GM19395 (cell line): ENCODE data around the gene RAP1GAP.

Experiments
- ATAC-seq: cut with Tn5 transposase; IDR thresholded peaks from one replicate; pipeline ENCODE4 v1.9.1; 2021; ENCODE audit warnings: mild to moderate bottlenecking, moderate library complexity; ENCODE audit not compliant: unreplicated experiment

The RAP1GAP gene

GRCh38 chr1:21614419-21615115, 54.6 kb downstream of the RAP1GAP start:
- no peak for ATAC-seq

- no peak for ATAC-seq
Measured at GRCh38 chr1:21613072-21613867, 55.9 kb downstream of the RAP1GAP start.

- ATAC-seq = no peak
Measured at GRCh38 chr1:21612057-21612456, 57.1 kb downstream of the RAP1GAP start.

- ATAC-seq = no peak
Measured at GRCh38 chr1:21610989-21611785, 58.0 kb downstream of the RAP1GAP start.

GRCh38 chr1:21610027-21610426, 59.1 kb downstream of the RAP1GAP start:
- ATAC-seq = no peak

- ATAC-seq = no peak
Measured at GRCh38 chr1:21608798-21609197, 60.4 kb downstream of the RAP1GAP start.

- no peak for ATAC-seq
Measured at GRCh38 chr1:21607549-21608529, 61.3 kb downstream of the RAP1GAP start.

- no peak for ATAC-seq
Measured at GRCh38 chr1:21605964-21606705, 63.0 kb downstream of the RAP1GAP start.

- ATAC-seq = no peak
Measured at GRCh38 chr1:21605012-21605715, 64.0 kb downstream of the RAP1GAP start.

- ATAC-seq = no peak
Measured at GRCh38 chr1:21604208-21604957, 64.8 kb downstream of the RAP1GAP start.

- ATAC-seq = no peak
Measured at GRCh38 chr1:21603177-21604138, 65.7 kb downstream of the RAP1GAP start.

- ATAC-seq = no peak
Measured at GRCh38 chr1:21601278-21602048, 67.7 kb downstream of the RAP1GAP start.

GRCh38 chr1:21599402-21599801, 69.8 kb downstream of the RAP1GAP start:
- ATAC-seq = no peak

GRCh38 chr1:21598904-21599303, 70.3 kb downstream of the RAP1GAP start:
- no peak for ATAC-seq

- no peak for ATAC-seq
Measured at GRCh38 chr1:21598417-21598816, 70.7 kb downstream of the RAP1GAP start.

- ATAC-seq = no peak
Measured at GRCh38 chr1:21597753-21598152, 71.4 kb downstream of the RAP1GAP start.
